ENCODE measurements around the gene KRTAP17-1. TPM values are rescaled to one million over a fixed set of nuclear protein-coding genes. Genes with fewer than 3 reads are reported as not detected.

KRTAP17-1 gene
- total and polyA plus RNA-seq, 2 of the 4 experiments (the other 2 are of a cell fraction) = not detected

- TF ChIP-seq MXI1 (IDR thresholded peaks at IDR 0.05; ENCODE audit: borderline replicate concordance, low read depth, low read length) (no peak), BHLHE40 (IDR thresholded peaks at IDR 0.05; ENCODE audit: low read depth, low read length) (no peak), CHD1 (IDR thresholded peaks at IDR 0.05; ENCODE audit: low read depth, low read length) (no peak), NFE2L2 (IDR thresholded peaks at IDR 0.05; ENCODE audit: low read depth, low read length) (no peak)
Measured at GRCh38 chr17:41322903-41323895, 7.7 kb upstream of the KRTAP17-1 start (continued).
